A549 (cell line): ENCODE data around the gene NOD2. TPM values are rescaled to one million over a fixed set of nuclear protein-coding genes. Genes with fewer than 3 reads are reported as not detected.

Experiments used
- ATAC-seq, 2 experiments: fragments of 200-7000 bp in 1 of 2; fragments of >200 bp in 1 of 2; cut with Nextera tagmentation in 1 of 2; cut with Tn5 transposase in 1 of 2; 3 replicates each; pipeline versions ENCODE4 v1.8.0 to v1.9.1; 2018 to 2020; ENCODE audit warnings: mild to moderate bottlenecking in 1 of 2, moderate library complexity in 1 of 2
- CTCF ChIA-PET: fragments of 300-600 bp; sonication (Branson Sonifier 250); formaldehyde crosslinking; extraction: SDS; loops from one replicate; lab custom pipeline; 2021; ENCODE audit warnings: antibody characterized with exemption, inconsistent platforms; lab: Yijun Ruan, JAX
- POLR2A ChIA-PET: fragments of 350-600 bp; formaldehyde crosslinking; extraction: SDS; loops from one replicate; lab custom pipeline; 2021; ENCODE audit warnings: antibody characterized with exemption, inconsistent platforms; lab: Yijun Ruan, JAX
- DNase-seq, 2 experiments: peaks; one replicate each; pipeline versions ENCODE4 v3.0.0 to v3.0.0-alpha.2; 2011 to 2016; ENCODE audit warnings: low read depth in 1 of 2, low spot score in 1 of 2
- FAIRE-seq: peaks from 2 replicates; lab custom pipeline; 2011; peaks lifted over from hg19 to GRCh38; lab: Jason Lieb, UNC
- H3K27ac ChIP-seq, 2 experiments: fragments of >200 bp; sonication (Bioruptor Twin); formaldehyde crosslinking; 3 replicates each; pipeline ENCODE4 v1.5.1; 2016 to 2017
- H3K4me1 ChIP-seq: fragments of >200 bp; sonication (Bioruptor Twin); formaldehyde crosslinking; 3 replicates; pipeline ENCODE4 v1.6.1; 2016
- H3K4me2 ChIP-seq: fragments of >200 bp; sonication (Bioruptor Twin); formaldehyde crosslinking; 3 replicates; pipeline ENCODE4 v1.6.1; 2016
- H3K4me3 ChIP-seq: fragments of >200 bp; sonication (Bioruptor Twin); formaldehyde crosslinking; 3 replicates; pipeline ENCODE4 v1.5.1; 2016
- H3K9me3 ChIP-seq: fragments of >200 bp; sonication (Bioruptor Twin); formaldehyde crosslinking; 3 replicates; pipeline ENCODE4 v1.6.1; 2016
- BCL3 ChIP-seq: fragments of >200 bp; sonication (Bioruptor Twin); formaldehyde crosslinking; IDR thresholded peaks from 3 replicates; pipeline ENCODE4 v1.6.1; 2016
- CBX8 ChIP-seq: fragments of 200-600 bp; sonication (generic); IDR thresholded peaks from 2 replicates; pipeline ENCODE4 v1.6.1; 2016
- E2F6 ChIP-seq: IDR thresholded peaks from 2 replicates; pipeline ENCODE4 v1.6.1; 2012; ENCODE audit warnings: low read depth, borderline replicate concordance
- EHF ChIP-seq: fragments of 250-450 bp; sonication (Bioruptor Pico); IDR thresholded peaks from 2 replicates; pipeline ENCODE4 v1.5.0; 2020; ENCODE audit warnings: mild to moderate bottlenecking
- ELK1 ChIP-seq: fragments of 150-350 bp; IDR thresholded peaks from 2 replicates; pipeline ENCODE4 v1.6.1; 2014; ENCODE audit warnings: low read depth, mild to moderate bottlenecking, low read length
- ESRRA ChIP-seq: fragments of 150-350 bp; IDR thresholded peaks from 2 replicates; pipeline ENCODE4 v1.6.1; 2014; ENCODE audit warnings: mild to moderate bottlenecking, low read length, borderline replicate concordance
- FOSB ChIP-seq: fragments of 250-450 bp; sonication (Bioruptor Pico); IDR thresholded peaks from 2 replicates; pipeline ENCODE4 v1.5.0; 2020; ENCODE audit warnings: mild to moderate bottlenecking, moderate library complexity
- FOSL2 ChIP-seq, 2 experiments: fragments of 450-650 bp in 1 of 2; fragments of >200 bp in 1 of 2; sonication (Bioruptor Twin) in 1 of 2; formaldehyde crosslinking; IDR thresholded peaks; 2 replicates each; pipeline versions ENCODE4 v1.5.0 to v1.6.1; 2016 to 2020; ENCODE audit warnings: mild to moderate bottlenecking in 1 of 2, moderate library complexity in 1 of 2
- FOXS1 ChIP-seq: fragments of 250-450 bp; sonication (Bioruptor Pico); IDR thresholded peaks from 2 replicates; pipeline ENCODE4 v1.5.0; 2020; ENCODE audit warnings: mild to moderate bottlenecking, moderate library complexity
- GATA3 ChIP-seq: IDR thresholded peaks from 2 replicates; pipeline ENCODE4 v1.6.1; 2012; ENCODE audit warnings: borderline replicate concordance
- HES2 ChIP-seq: fragments of >200 bp; sonication (Bioruptor Twin); formaldehyde crosslinking; IDR thresholded peaks from 2 replicates; pipeline ENCODE4 v1.6.1; 2016
- HEYL ChIP-seq: fragments of 250-450 bp; sonication (Bioruptor Pico); IDR thresholded peaks from 2 replicates; pipeline ENCODE4 v1.8.0; 2021; ENCODE audit warnings: mild to moderate bottlenecking, moderate library complexity
- HMGXB4 ChIP-seq: fragments of 250-450 bp; sonication (Bioruptor Pico); IDR thresholded peaks from 2 replicates; pipeline ENCODE4 v1.5.0; 2021; ENCODE audit warnings: mild to moderate bottlenecking, moderate library complexity, borderline replicate concordance
- HOXB5 ChIP-seq: fragments of 250-450 bp; sonication (Bioruptor Pico); IDR thresholded peaks from 2 replicates; pipeline ENCODE4 v1.5.0; 2020; ENCODE audit warnings: mild to moderate bottlenecking, moderate library complexity
- MAFK ChIP-seq: fragments of 450-650 bp; IDR thresholded peaks from 2 replicates; pipeline ENCODE4 v1.6.1; 2014; ENCODE audit not compliant: partially characterized antibody
- MAX ChIP-seq: IDR thresholded peaks from 2 replicates; pipeline ENCODE4 v1.6.1; 2012
- RAD21 ChIP-seq, 2 experiments: fragments of >200 bp in 1 of 2; sonication (Bioruptor Twin) in 1 of 2; formaldehyde crosslinking in 1 of 2; IDR thresholded peaks in 1 of 2; conservative IDR thresholded peaks in 1 of 2; 2 replicates in 1 of 2; 3 replicates in 1 of 2; pipeline ENCODE4 v1.6.1; 2012 to 2018; ENCODE audit warnings: inconsistent platforms in 1 of 2
- TP53 ChIP-seq: fragments of 250-450 bp; sonication (Bioruptor Pico); IDR thresholded peaks from 2 replicates; pipeline ENCODE4 v1.5.0; 2021; ENCODE audit warnings: mild to moderate bottlenecking, moderate library complexity
- WGBS: methylation state at CpG from one replicate; pipeline ENCODE4 v1.1.6; 2017; ENCODE audit errors: missing lambda C conversion rate; 5-methylcytosine and 5-hydroxymethylcytosine counted together
- polyA plus RNA-seq, 4 experiments: library from polyadenylated mRNA; depleted of rRNA in 3 of 4; stranded (reverse); fragments of >200 nt; fragmentation: RNase III in 1 of 4; extraction: RNeasy Plus Mini Kit Qiagen cat#74134 plus additional on column Dnase treatment in 1 of 4; gene quantifications; 2 replicates in 3 of 4; 3 replicates in 1 of 4; pipeline ENCODE4 v1.2.3, GENCODE V29; 2011 to 2017

The NOD2 gene
- polyA plus RNA-seq, 2 of the 4 experiments (the other 2 are of a cell fraction) = not detected

- no peak for TF ChIP-seq CBX8
- TF ChIP-seq FOSL2 (IDR thresholded peaks at IDR 0.05) = no peak
- 0 out of 2 replicates have a peak, but pooled peaks have one; percentile 19 for TF ChIP-seq FOSL2 (CRISPR knock-in tag; IDR thresholded peaks at IDR 0.05)
- Histone ChIP-seq H3K9me3 (no peaks in the 10 kb centered on the region), H3K4me1 (no peaks in the 10 kb centered on the region), H3K4me3 (no peak overlapping the region), H3K4me2 (no peak overlapping the region), H3K27ac (no peak overlapping the region)
- no peak for DNase-seq
- 0% methylated on average over 1 of the region's 1 CpG for WGBS
- no peak for FAIRE-seq
- ATAC-seq = no peak
- POLR2A ChIA-PET = no interaction called here
- CTCF ChIA-PET = interaction anchor here (0.6 to 1.2 kb wide), 3 partner anchors 69 to 1331 kb away, joined by 3 to 6 read pairs (median 3); no protein-coding TSS in a partner anchor
Observed at GRCh38 chr16:50737420-50737959, 44.1 kb downstream of the NOD2 start.

GRCh38 chr16:50739031-50739430 is 45.6 kb downstream of the NOD2 start:
- no peak for ATAC-seq
- no peak overlapping the region for H3K4me2 ChIP-seq
- no peak overlapping the region for H3K27ac ChIP-seq
- no peak for DNase-seq
- H3K4me3 ChIP-seq = no peak overlapping the region
- ChIA-PET CTCF (no interaction called here), POLR2A (no interaction called here)
- 47% methylated on average over 1 of the region's 1 CpG for WGBS
- no peak for FAIRE-seq
- no peak for TF ChIP-seq CBX8
- no peak for TF ChIP-seq HES2
- no peak for TF ChIP-seq FOXS1 (CRISPR knock-in tag)
- TF ChIP-seq FOSL2 (IDR thresholded peaks at IDR 0.05) = no peak
- TF ChIP-seq FOSL2 (CRISPR knock-in tag; IDR thresholded peaks at IDR 0.05) = no peak
- no peak for TF ChIP-seq MAFK
- TF ChIP-seq TP53 (CRISPR knock-in tag) = no peak
- no peak for TF ChIP-seq ESRRA
- TF ChIP-seq EHF (CRISPR knock-in tag) = no peak
- no peak for TF ChIP-seq E2F6
- TF ChIP-seq BCL3 = no peak
- no peak for TF ChIP-seq ELK1
- no peak for TF ChIP-seq HOXB5 (CRISPR knock-in tag)
- TF ChIP-seq FOSB (CRISPR knock-in tag) = no peak
- TF ChIP-seq HEYL (CRISPR knock-in tag) = no peak
- TF ChIP-seq GATA3 = no peak
- no peak for TF ChIP-seq RAD21 (conservative IDR thresholded peaks at IDR 0.05 in 1 of 2, IDR thresholded peaks at IDR 0.05 in 1 of 2)
- TF ChIP-seq MAX = no peak
- H3K9me3 ChIP-seq = no peaks in the 10 kb centered on the region
- peaks cover 3% of the 10 kb centered on the region; the same call in 1 of the 3 replicates for H3K4me1 ChIP-seq

- no peak for DNase-seq
- Histone ChIP-seq H3K4me1 (peaks cover 3% of the 10 kb centered on the region; the same call in 1 of the 3 replicates), H3K27ac (no peak overlapping the region)
- TF ChIP-seq GATA3 (no peak), HMGXB4 (CRISPR knock-in tag) (no peak)
- TF ChIP-seq, all 56 proteins: peak for 0
- H3K4me2 ChIP-seq = peak overlapping the region; percentile 94
- H3K4me3 ChIP-seq = no peak overlapping the region; the same call in 2 of the 3 replicates
- WGBS = 6% methylated on average over 1 of the region's 1 CpG
- CTCF ChIA-PET = interaction anchor here (1.3 kb wide), 1 partner anchor 65 kb away, joined by 10 read pairs; no protein-coding TSS in a partner anchor
- H3K9me3 ChIP-seq = no peaks in the 10 kb centered on the region
- no peak for FAIRE-seq
- POLR2A ChIA-PET = no interaction called here
- ATAC-seq = no peak
Observed at GRCh38 chr16:50740736-50741135, 47.3 kb downstream of the NOD2 start.
